Mesothelial cell of epicardium (in vitro differentiated cells): ENCODE measurements around the gene CADPS. TPM values are rescaled to one million over a fixed set of nuclear protein-coding genes. Genes with fewer than 3 reads are reported as not detected.

Experiments used
- DNase-seq, 2 experiments: peaks; one replicate each; pipeline ENCODE4 v3.0.0; 2021; ENCODE audit warnings: low spot score in 2 of 2; ENCODE audit not compliant: unreplicated experiment in 2 of 2
- H3K27ac Mint-ChIP-seq: 2 replicates; pipeline ENCODE4 v1.8.0; 2021; ENCODE audit warnings: mixed read lengths
- H3K27me3 Mint-ChIP-seq: 2 replicates; pipeline ENCODE4 v1.8.0; 2021; ENCODE audit warnings: low read depth, mixed read lengths
- H3K36me3 Mint-ChIP-seq: 2 replicates; pipeline ENCODE4 v1.8.0; 2021; ENCODE audit warnings: mixed read lengths
- H3K4me1 Mint-ChIP-seq: 2 replicates; pipeline ENCODE4 v1.8.0; 2021; ENCODE audit warnings: mixed read lengths
- H3K4me3 Mint-ChIP-seq: 2 replicates; pipeline ENCODE4 v1.8.0; 2021; ENCODE audit warnings: mild to moderate bottlenecking, moderate library complexity, mixed read lengths
- H3K9me3 Mint-ChIP-seq: 2 replicates; pipeline ENCODE4 v1.8.0; 2021; ENCODE audit warnings: mixed read lengths
- total RNA-seq: library from RNA; stranded (reverse); gene quantifications from 3 replicates; pipeline ENCODE4 v1.2.1, GENCODE V29; 2021
- TF ChIP-seq, protein P1 (sequence below): fragments of 200-600 bp; sonication (generic); IDR thresholded peaks from one replicate; pipeline ENCODE4 v1.5.0; 2021; ENCODE audit warnings: antibody characterized with exemption; ENCODE audit not compliant: unreplicated experiment

CADPS gene
- total RNA-seq, 1 donor from 2014 or later = 4.2 TPM

- DNase-seq = no peak
- no peaks in the 10 kb centered on the region for H3K9me3 Mint-ChIP-seq
- TF ChIP-seq, protein P1, sequence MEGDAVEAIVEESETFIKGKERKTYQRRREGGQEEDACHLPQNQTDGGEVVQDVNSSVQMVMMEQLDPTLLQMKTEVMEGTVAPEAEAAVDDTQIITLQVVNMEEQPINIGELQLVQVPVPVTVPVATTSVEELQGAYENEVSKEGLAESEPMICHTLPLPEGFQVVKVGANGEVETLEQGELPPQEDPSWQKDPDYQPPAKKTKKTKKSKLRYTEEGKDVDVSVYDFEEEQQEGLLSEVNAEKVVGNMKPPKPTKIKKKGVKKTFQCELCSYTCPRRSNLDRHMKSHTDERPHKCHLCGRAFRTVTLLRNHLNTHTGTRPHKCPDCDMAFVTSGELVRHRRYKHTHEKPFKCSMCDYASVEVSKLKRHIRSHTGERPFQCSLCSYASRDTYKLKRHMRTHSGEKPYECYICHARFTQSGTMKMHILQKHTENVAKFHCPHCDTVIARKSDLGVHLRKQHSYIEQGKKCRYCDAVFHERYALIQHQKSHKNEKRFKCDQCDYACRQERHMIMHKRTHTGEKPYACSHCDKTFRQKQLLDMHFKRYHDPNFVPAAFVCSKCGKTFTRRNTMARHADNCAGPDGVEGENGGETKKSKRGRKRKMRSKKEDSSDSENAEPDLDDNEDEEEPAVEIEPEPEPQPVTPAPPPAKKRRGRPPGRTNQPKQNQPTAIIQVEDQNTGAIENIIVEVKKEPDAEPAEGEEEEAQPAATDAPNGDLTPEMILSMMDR = no peak
- H3K4me3 Mint-ChIP-seq = no peak overlapping the region
- no peak overlapping the region for H3K27ac Mint-ChIP-seq
- H3K4me1 Mint-ChIP-seq = no peaks in the 10 kb centered on the region
- H3K27me3 Mint-ChIP-seq = peaks cover 58% of the 10 kb centered on the region
- H3K36me3 Mint-ChIP-seq = no peaks in the 10 kb centered on the region
Measured at GRCh38 chr3:62723166-62723913, 151.9 kb downstream of the CADPS start.

GRCh38 chr3:62722344-62722743 lies 152.9 kb downstream of the CADPS start:
- Mint-ChIP-seq H3K36me3 (no peaks in the 10 kb centered on the region), H3K4me1 (no peaks in the 10 kb centered on the region), H3K4me3 (no peak overlapping the region), H3K27ac (no peak overlapping the region), H3K9me3 (no peaks in the 10 kb centered on the region), H3K27me3 (peaks cover 59% of the 10 kb centered on the region)
- TF ChIP-seq, protein P1 = no peak
- DNase-seq = no peak

- H3K27ac Mint-ChIP-seq = no peak overlapping the region
- no peaks in the 10 kb centered on the region for H3K9me3 Mint-ChIP-seq
- no peaks in the 10 kb centered on the region for H3K36me3 Mint-ChIP-seq
- H3K27me3 Mint-ChIP-seq = peaks cover 31% of the 10 kb centered on the region
- no peak for DNase-seq
- TF ChIP-seq, protein P1 = no peak
- H3K4me3 Mint-ChIP-seq = no peak overlapping the region
- H3K4me1 Mint-ChIP-seq = no peaks in the 10 kb centered on the region
Measured at GRCh38 chr3:62718515-62719320, 156.5 kb downstream of the CADPS start.

GRCh38 chr3:62718011-62718410 lies 157.2 kb downstream of the CADPS start:
- DNase-seq = no peak
- no peak overlapping the region for H3K27ac Mint-ChIP-seq
- TF ChIP-seq, protein P1 = no peak
- H3K4me3 Mint-ChIP-seq = no peak overlapping the region
- H3K36me3 Mint-ChIP-seq = no peaks in the 10 kb centered on the region
- no peaks in the 10 kb centered on the region for H3K9me3 Mint-ChIP-seq
- H3K27me3 Mint-ChIP-seq = peaks cover 24% of the 10 kb centered on the region
- H3K4me1 Mint-ChIP-seq = no peaks in the 10 kb centered on the region

DNA sequence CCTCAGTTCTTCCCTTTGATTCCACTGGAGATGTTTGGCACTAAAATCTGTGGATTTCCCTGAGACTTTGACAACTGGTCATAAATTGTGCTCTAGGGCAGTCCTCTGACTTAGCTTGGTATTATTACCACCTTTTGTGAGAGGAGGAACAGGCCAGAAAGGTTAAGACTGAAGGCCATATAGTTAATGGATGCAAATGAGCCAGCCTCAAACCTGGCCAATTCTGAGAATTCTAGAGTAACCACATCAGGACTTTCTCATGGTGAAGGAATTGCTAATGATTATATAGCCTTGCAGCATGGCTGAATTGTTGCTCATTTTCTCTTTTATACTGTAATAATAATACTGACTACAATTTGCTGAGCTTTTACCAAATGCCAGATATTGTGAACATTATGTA lies 162.5 kb downstream of the CADPS start:
- no peaks in the 10 kb centered on the region for H3K36me3 Mint-ChIP-seq
- H3K27ac Mint-ChIP-seq = no peak overlapping the region
- H3K27me3 Mint-ChIP-seq = peaks cover 9% of the 10 kb centered on the region
- H3K9me3 Mint-ChIP-seq = no peaks in the 10 kb centered on the region
- H3K4me3 Mint-ChIP-seq = no peak overlapping the region
- TF ChIP-seq, protein P1 = no peak
- DNase-seq = no peak
- H3K4me1 Mint-ChIP-seq = no peaks in the 10 kb centered on the region
